PC-9 (cell line): ENCODE measurements around the gene MYO1B. TPM values are rescaled to one million over a fixed set of nuclear protein-coding genes. Genes with fewer than 3 reads are reported as not detected.

Source experiments
- BruUV-seq: library from RNA; stranded (reverse); fragments of 400-500 nt; replicated peaks from 2 replicates; lab custom pipeline; 2021; lab: Mats Ljungman, UMichigan
- CTCF ChIA-PET: fragments of 300-600 bp; sonication (Branson Sonifier 250); formaldehyde crosslinking; loops from one replicate; lab custom pipeline; 2022; ENCODE audit warnings: antibody characterized with exemption; lab: Charles Lee
- POLR2A ChIA-PET: fragments of 300-600 bp; sonication (Branson Sonifier 250); formaldehyde crosslinking; loops from one replicate; lab custom pipeline; 2022; ENCODE audit warnings: antibody characterized with exemption; ENCODE audit not compliant: unreplicated experiment; lab: Charles Lee
- DNase-seq, 2 experiments: peaks; one replicate each; pipeline versions ENCODE4 v3.0.0 to v3.0.0-alpha.2; 2015 to 2022; ENCODE audit warnings: mixed read lengths in 1 of 2
- H2AFZ ChIP-seq: fragments of 200-600 bp; sonication (generic); 2 replicates; pipeline ENCODE4 v1.8.1; 2017; ENCODE audit warnings: antibody characterized with exemption
- H3F3A ChIP-seq: fragments of 200-600 bp; sonication (generic); 2 replicates; pipeline ENCODE4 v1.8.1; 2017; ENCODE audit warnings: antibody characterized with exemption, mild to moderate bottlenecking, low read depth; ENCODE audit not compliant: insufficient read depth
- H3K27ac ChIP-seq: fragments of 200-600 bp; sonication (generic); 2 replicates; pipeline ENCODE4 v1.6.1; 2016; ENCODE audit warnings: mixed run types
- H3K27me3 ChIP-seq: fragments of 200-600 bp; sonication (generic); 2 replicates; pipeline ENCODE4 v1.6.1; 2016; ENCODE audit warnings: low read depth, mixed run types; ENCODE audit not compliant: insufficient read depth
- H3K36me3 ChIP-seq: fragments of 200-600 bp; sonication (generic); 2 replicates; pipeline ENCODE4 v1.6.1; 2016; ENCODE audit warnings: low read depth, mixed run types
- H3K4me1 ChIP-seq: fragments of 200-600 bp; sonication (generic); replicated peaks from 2 replicates; pipeline ENCODE4 v1.6.1; 2016; ENCODE audit warnings: mixed run types; ENCODE audit not compliant: insufficient read depth
- H3K4me2 ChIP-seq: fragments of 200-600 bp; sonication (generic); 2 replicates; pipeline ENCODE4 v1.6.1; 2017; ENCODE audit warnings: mixed run types
- H3K4me3 ChIP-seq: fragments of 200-600 bp; sonication (generic); 2 replicates; pipeline ENCODE4 v1.6.1; 2016; ENCODE audit warnings: mixed run types
- H3K79me2 ChIP-seq: fragments of 200-600 bp; sonication (generic); 2 replicates; pipeline ENCODE4 v1.6.1; 2017; ENCODE audit warnings: low read depth, mixed run types
- H3K9me2 ChIP-seq: fragments of 200-600 bp; sonication (generic); 2 replicates; pipeline ENCODE4 v1.8.1; 2017; ENCODE audit warnings: mild to moderate bottlenecking; ENCODE audit not compliant: insufficient read depth
- H3K9me3 ChIP-seq: fragments of 200-600 bp; sonication (generic); 2 replicates; pipeline ENCODE4 v1.8.1; 2016; ENCODE audit warnings: low read depth; ENCODE audit not compliant: insufficient read depth
- H4K20me1 ChIP-seq: fragments of 200-600 bp; sonication (generic); 2 replicates; pipeline ENCODE4 v1.8.1; 2017; ENCODE audit not compliant: insufficient read depth
- EZH2 ChIP-seq: fragments of 200-600 bp; sonication (generic); IDR thresholded peaks from 2 replicates; pipeline ENCODE4 v1.8.0; 2017; ENCODE audit warnings: antibody characterized with exemption, low read depth
- intact Hi-C: fragments of 100-400 bp; cut with micrococcal nuclease; formaldehyde crosslinking; loops from one replicate; pipeline ENCODE4 v1.10.0; 2022; ENCODE audit not compliant: unreplicated experiment
- total RNA-seq: library from RNA; stranded (reverse); gene quantifications from 2 replicates; pipeline ENCODE4 v1.2.3, GENCODE V29; 2021
- TF ChIP-seq, protein P1 (sequence below): fragments of 200-600 bp; sonication (generic); conservative IDR thresholded peaks from 2 replicates; pipeline ENCODE4 v1.6.1; 2017; ENCODE audit warnings: mixed run types, antibody characterized with exemption, mild to moderate bottlenecking, moderate library complexity

MYO1B gene
- total RNA-seq, 1 experiment from 2014 or later: 55.0 TPM

DNA sequence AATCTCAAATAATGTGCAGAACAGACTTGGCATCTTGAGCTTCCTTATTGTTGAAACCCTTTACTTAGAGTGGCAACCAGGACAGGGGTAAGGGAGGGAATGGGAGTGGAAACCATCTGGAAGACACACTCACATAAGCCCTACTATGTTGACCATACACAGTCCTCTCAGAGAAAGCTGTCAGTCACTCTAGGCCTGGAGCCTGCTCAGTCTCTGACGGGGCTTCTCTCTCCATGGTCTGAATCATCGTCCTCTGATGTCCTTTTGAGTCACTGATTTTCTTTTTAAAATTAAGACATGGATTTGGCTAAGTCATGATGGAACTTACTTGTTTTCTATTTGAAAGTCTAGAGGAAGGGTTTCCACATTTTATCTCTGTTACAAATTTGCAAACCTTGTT, 74.0 kb downstream of the MYO1B start:
- no peak for DNase-seq
- CTCF ChIA-PET: no interaction called here
- intact Hi-C loops: no loop called here
- peaks cover 25% of the 10 kb centered on the region for H3F3A ChIP-seq
- no peaks in the 10 kb centered on the region for H3K36me3 ChIP-seq
- H3K9me3 ChIP-seq: 0 out of 2 replicates have a peak, but pooled peaks cover 4% of the 10 kb centered on the region
- TF ChIP-seq EZH2: no peak
- TF ChIP-seq, protein P1, sequence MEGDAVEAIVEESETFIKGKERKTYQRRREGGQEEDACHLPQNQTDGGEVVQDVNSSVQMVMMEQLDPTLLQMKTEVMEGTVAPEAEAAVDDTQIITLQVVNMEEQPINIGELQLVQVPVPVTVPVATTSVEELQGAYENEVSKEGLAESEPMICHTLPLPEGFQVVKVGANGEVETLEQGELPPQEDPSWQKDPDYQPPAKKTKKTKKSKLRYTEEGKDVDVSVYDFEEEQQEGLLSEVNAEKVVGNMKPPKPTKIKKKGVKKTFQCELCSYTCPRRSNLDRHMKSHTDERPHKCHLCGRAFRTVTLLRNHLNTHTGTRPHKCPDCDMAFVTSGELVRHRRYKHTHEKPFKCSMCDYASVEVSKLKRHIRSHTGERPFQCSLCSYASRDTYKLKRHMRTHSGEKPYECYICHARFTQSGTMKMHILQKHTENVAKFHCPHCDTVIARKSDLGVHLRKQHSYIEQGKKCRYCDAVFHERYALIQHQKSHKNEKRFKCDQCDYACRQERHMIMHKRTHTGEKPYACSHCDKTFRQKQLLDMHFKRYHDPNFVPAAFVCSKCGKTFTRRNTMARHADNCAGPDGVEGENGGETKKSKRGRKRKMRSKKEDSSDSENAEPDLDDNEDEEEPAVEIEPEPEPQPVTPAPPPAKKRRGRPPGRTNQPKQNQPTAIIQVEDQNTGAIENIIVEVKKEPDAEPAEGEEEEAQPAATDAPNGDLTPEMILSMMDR: no peak
- no TSS peak for BruUV-seq
- no peaks in the 10 kb centered on the region for H4K20me1 ChIP-seq
- H3K4me2 ChIP-seq: no peak overlapping the region
- POLR2A ChIA-PET: interaction anchor here (0.6 to 0.9 kb wide), 2 partner anchors 27 to 33 kb away, joined by 3 to 5 read pairs; no protein-coding TSS in a partner anchor
- H3K4me3 ChIP-seq: no peak overlapping the region
- H3K4me1 ChIP-seq: peaks cover 52% of the 10 kb centered on the region
- H3K9me2 ChIP-seq: no peaks in the 10 kb centered on the region
- H3K79me2 ChIP-seq: peaks cover 22% of the 10 kb centered on the region; the same call in 1 of the 2 replicates
- H3K27ac ChIP-seq: no peak overlapping the region
- no peak overlapping the region for H2AFZ ChIP-seq
- H3K27me3 ChIP-seq: no peaks in the 10 kb centered on the region

DNA sequence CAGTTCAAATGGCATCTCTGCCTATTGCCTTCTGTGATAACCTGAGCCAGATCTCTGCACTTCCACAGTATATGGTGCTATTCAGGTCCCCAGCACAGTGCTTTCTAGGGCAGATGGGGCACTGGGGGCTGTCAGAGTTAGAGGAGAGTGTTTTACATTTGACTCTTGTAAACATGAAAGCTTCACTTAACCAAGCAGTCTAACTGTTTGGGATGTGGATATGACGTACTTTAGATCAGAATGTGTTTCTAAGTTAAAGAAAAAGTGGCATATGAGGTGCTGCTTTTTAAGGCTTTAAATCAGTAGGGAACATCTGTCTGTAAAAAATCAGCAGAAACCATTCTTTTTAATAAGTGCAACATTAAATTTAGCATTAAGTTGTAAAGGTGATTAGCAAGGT, 75.7 kb downstream of the MYO1B start:
- H3K79me2 ChIP-seq: peaks cover 27% of the 10 kb centered on the region; the same call in 1 of the 2 replicates
- peaks cover 25% of the 10 kb centered on the region for H3F3A ChIP-seq
- TF ChIP-seq, protein P1: no peak
- no peak for TF ChIP-seq EZH2
- no TSS peak for BruUV-seq
- no peaks in the 10 kb centered on the region for H3K27me3 ChIP-seq
- H3K9me3 ChIP-seq: peaks cover 4% of the 10 kb centered on the region; the same call in 1 of the 2 replicates
- H3K27ac ChIP-seq: no peak overlapping the region
- no peak overlapping the region for H2AFZ ChIP-seq
- no peak overlapping the region for H3K4me2 ChIP-seq
- H3K36me3 ChIP-seq: 0 out of 2 replicates have a peak, but pooled peaks cover 4% of the 10 kb centered on the region
- intact Hi-C loops: no loop called here
- no peak for DNase-seq
- no peaks in the 10 kb centered on the region for H4K20me1 ChIP-seq
- H3K4me3 ChIP-seq: no peak overlapping the region
- POLR2A ChIA-PET: interaction anchor here (0.5 kb wide), 1 partner anchor 32 kb away, joined by 4 read pairs; no protein-coding TSS in a partner anchor
- H3K9me2 ChIP-seq: no peaks in the 10 kb centered on the region
- CTCF ChIA-PET: no interaction called here
- peaks cover 52% of the 10 kb centered on the region for H3K4me1 ChIP-seq

DNA sequence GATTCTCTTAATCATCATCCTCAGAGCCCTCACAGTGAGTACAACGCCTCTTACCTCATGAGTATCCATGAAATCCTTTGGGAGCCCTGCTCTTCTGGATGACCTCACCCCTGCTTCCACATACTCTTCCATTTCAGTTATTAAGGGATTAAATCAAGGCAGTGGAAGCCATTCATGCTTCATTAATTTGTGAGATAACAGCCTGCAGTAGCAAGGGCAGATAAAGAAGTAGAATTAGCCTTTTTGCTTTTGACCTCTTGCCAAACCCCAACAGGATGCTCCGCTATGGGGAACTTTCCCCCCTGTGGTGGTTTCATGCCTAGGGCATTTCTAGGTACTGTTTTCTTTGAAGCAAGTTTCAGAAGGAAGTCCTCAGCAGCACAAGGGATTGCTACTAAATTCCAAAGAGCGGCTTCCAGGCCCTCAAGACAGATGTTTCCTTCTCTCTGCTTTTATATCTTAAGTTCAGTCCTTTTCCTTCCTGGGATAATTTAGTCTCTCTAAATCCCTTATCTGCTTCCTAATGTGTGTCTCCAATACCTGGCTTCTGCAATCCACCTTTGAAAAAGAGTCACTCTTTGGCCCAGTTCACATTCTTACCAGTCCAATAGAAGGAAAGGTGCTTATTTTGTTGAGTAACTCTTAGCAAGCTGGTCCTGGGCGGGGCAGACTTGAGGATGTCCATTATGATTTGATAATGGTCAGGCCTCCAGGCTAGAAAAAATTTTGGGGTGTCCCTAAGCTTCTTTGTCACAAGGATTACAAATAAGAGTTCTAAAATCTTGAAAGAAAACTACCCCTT, 76.9 kb downstream of the MYO1B start:
- no TSS peak for BruUV-seq
- intact Hi-C loops: loop anchor here (1.0 kb wide), 1 partner anchor 11 kb away; no protein-coding TSS in a partner anchor
- H3K27me3 ChIP-seq: no peaks in the 10 kb centered on the region
- DNase-seq: peak; percentile 57 to 90
- peak overlapping the region; percentile 76 for H3K27ac ChIP-seq
- peaks cover 19% of the 10 kb centered on the region; the same call in 1 of the 2 replicates for H3K79me2 ChIP-seq
- peak overlapping the region; percentile 59 for H3K4me2 ChIP-seq
- no peaks in the 10 kb centered on the region for H3K9me2 ChIP-seq
- no peaks in the 10 kb centered on the region for H4K20me1 ChIP-seq
- peaks cover 4% of the 10 kb centered on the region; the same call in 1 of the 2 replicates for H3K9me3 ChIP-seq
- H3K36me3 ChIP-seq: 0 out of 2 replicates have a peak, but pooled peaks cover 4% of the 10 kb centered on the region
- ChIA-PET CTCF (interaction anchor here (0.6 kb wide), 1 partner anchor 152 kb away, joined by 4 read pairs; no protein-coding TSS in a partner anchor), POLR2A (interaction anchor here (0.7 kb wide), 1 partner anchor 19 kb away, joined by 3 read pairs; no protein-coding TSS in a partner anchor)
- H3K4me3 ChIP-seq: no peak overlapping the region
- H3K4me1 ChIP-seq: peaks cover 52% of the 10 kb centered on the region
- peaks cover 25% of the 10 kb centered on the region for H3F3A ChIP-seq
- no peak overlapping the region for H2AFZ ChIP-seq
- TF ChIP-seq, protein P1: no peak
- TF ChIP-seq EZH2: no peak
